Spleen (tissue), 7 donors: Measurements from ENCODE around the gene CGNL1.

Experiments used
- CTCF ChIP-seq, 11 experiments: fragments of 200-600 bp in 7 of 11; fragments of 450-650 bp in 4 of 11; sonication (generic) in 4 of 11; IDR thresholded peaks in 8 of 11; conservative IDR thresholded peaks in 3 of 11; 1 replicate in 7 of 11; 2 replicates in 4 of 11; pipeline versions ENCODE4 v1.4.0 to v1.8.0; 2016 to 2021; ENCODE audit warnings: antibody characterized with exemption in 11 of 11, inconsistent platforms in 4 of 11, mild to moderate bottlenecking in 1 of 11
- POLR2A ChIP-seq, 3 donors: fragments of 450-650 bp; IDR thresholded peaks; one replicate each; pipeline ENCODE4 v1.5.1; 2017; ENCODE audit warnings: antibody characterized with exemption in 3 of 3, mild to moderate bottlenecking in 1 of 3
- POLR2AphosphoS5 ChIP-seq, 3 donors: sonication (generic); formaldehyde crosslinking; IDR thresholded peaks; one replicate each; pipeline ENCODE4 v1.5.1; 2017; ENCODE audit warnings: antibody characterized with exemption in 3 of 3
- donor health status: DM: no; HTN: no; CAD: no; lungs with moderate emphysema.
- donor health status: DM: no; HTN: no; CAD: no.
- donor health status: DM: no; HTN: no; CAD: no.

GRCh38 chr15:57538821-57539220 lies 162.5 kb downstream of the CGNL1 start:
- TF ChIP-seq CTCF (IDR thresholded peaks at IDR 0.05 in 8 of 11, conservative IDR thresholded peaks at IDR 0.05 in 3 of 11) (no peak), POLR2A (IDR thresholded peaks at IDR 0.05) (no peak), POLR2AphosphoS5 (IDR thresholded peaks at IDR 0.05) (no peak)
